ENCODE results near the gene C5.

- TF ChIP-seq CTCF (IDR thresholded peaks at IDR 0.05) (no peak), POLR2A (IDR thresholded peaks at IDR 0.05; ENCODE audit: low read depth) (no peak), POLR2AphosphoS5 (IDR thresholded peaks at IDR 0.05) (no peak), EP300 (IDR thresholded peaks at IDR 0.05) (no peak)
Measured at GRCh38 chr9:120989065-120989464, 61.0 kb downstream of the C5 start.
